Ishikawa (cell line): Measurements from ENCODE around the gene MPV17L.

Experiments used
- CEBPB ChIP-seq: IDR thresholded peaks from 2 replicates; pipeline ENCODE4 v1.6.1; 2012
- CREB1 ChIP-seq: IDR thresholded peaks from 2 replicates; pipeline ENCODE4 v1.6.1; 2012; ENCODE audit warnings: low read depth
- EGR1 ChIP-seq: IDR thresholded peaks from 2 replicates; pipeline ENCODE4 v1.6.1; 2012
- EP300 ChIP-seq: IDR thresholded peaks from 2 replicates; pipeline ENCODE4 v1.6.1; 2012; ENCODE audit warnings: borderline replicate concordance
- FOXM1 ChIP-seq: IDR thresholded peaks from 2 replicates; pipeline ENCODE4 v1.6.1; 2012; ENCODE audit warnings: low read depth, borderline replicate concordance
- NFIC ChIP-seq: IDR thresholded peaks from 2 replicates; pipeline ENCODE4 v1.6.1; 2012
- RAD21 ChIP-seq: IDR thresholded peaks from 2 replicates; pipeline ENCODE4 v1.6.1; 2012; ENCODE audit warnings: low read depth
- REST ChIP-seq: IDR thresholded peaks from 2 replicates; pipeline ENCODE4 v1.6.1; 2012; ENCODE audit warnings: low read depth, mild to moderate bottlenecking
- TAF1 ChIP-seq: IDR thresholded peaks from 2 replicates; pipeline ENCODE4 v1.6.1; 2012; ENCODE audit warnings: low read depth, mild to moderate bottlenecking
- TCF12 ChIP-seq: IDR thresholded peaks from 2 replicates; pipeline ENCODE4 v1.6.1; 2012; ENCODE audit warnings: low read depth
- TEAD4 ChIP-seq: IDR thresholded peaks from 2 replicates; pipeline ENCODE4 v1.6.1; 2012
- YY1 ChIP-seq: IDR thresholded peaks from 2 replicates; pipeline ENCODE4 v1.6.1; 2012; ENCODE audit warnings: low read depth
- ZBTB7A ChIP-seq: IDR thresholded peaks from 2 replicates; pipeline ENCODE4 v1.6.1; 2012; ENCODE audit warnings: low read depth
- TF ChIP-seq, protein P1 (sequence below): IDR thresholded peaks from 2 replicates; pipeline ENCODE4 v1.6.1; 2012
- TF ChIP-seq, protein P2 (sequence below): IDR thresholded peaks from 2 replicates; pipeline ENCODE4 v1.6.1; 2012

Gene MPV17L

GRCh38 chr16:15445450-15445849 lies 49.9 kb downstream of the MPV17L start:
- TF ChIP-seq NFIC (no peak), CEBPB (no peak), CREB1 (no peak), EP300 (no peak), EGR1 (no peak), FOXM1 (no peak), REST (no peak), TCF12 (no peak), TAF1 (no peak), TEAD4 (no peak), RAD21 (no peak), ZBTB7A (no peak), YY1 (no peak)
- TF ChIP-seq, protein P1, sequence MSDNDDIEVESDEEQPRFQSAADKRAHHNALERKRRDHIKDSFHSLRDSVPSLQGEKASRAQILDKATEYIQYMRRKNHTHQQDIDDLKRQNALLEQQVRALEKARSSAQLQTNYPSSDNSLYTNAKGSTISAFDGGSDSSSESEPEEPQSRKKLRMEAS = no peak
- TF ChIP-seq, protein P2, sequence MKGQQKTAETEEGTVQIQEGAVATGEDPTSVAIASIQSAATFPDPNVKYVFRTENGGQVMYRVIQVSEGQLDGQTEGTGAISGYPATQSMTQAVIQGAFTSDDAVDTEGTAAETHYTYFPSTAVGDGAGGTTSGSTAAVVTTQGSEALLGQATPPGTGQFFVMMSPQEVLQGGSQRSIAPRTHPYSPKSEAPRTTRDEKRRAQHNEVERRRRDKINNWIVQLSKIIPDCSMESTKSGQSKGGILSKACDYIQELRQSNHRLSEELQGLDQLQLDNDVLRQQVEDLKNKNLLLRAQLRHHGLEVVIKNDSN = no peak

DNA sequence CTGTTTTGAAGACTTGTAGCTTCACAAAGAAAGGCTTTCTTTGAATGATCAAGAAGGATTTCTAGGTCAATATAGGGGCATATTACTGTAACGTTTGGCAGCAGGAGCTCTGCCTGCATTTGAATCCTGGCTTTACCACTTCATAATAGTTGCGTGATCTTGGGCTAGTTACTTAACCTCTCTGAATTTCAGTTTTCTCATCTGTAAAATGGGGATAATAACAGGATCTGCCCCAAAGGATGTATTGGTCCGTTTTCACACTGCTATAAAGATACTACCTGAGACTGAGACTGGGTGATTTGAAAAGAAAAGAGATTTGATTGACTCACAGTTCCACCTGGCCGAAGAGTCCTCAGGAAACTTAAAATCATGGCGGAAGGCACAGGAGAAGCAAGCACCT lies 51.3 kb downstream of the MPV17L start:
- TF ChIP-seq NFIC (no peak), ZBTB7A (no peak), CEBPB (no peak), TAF1 (no peak), FOXM1 (no peak), CREB1 (no peak), TCF12 (no peak), RAD21 (no peak), YY1 (no peak), REST (no peak), TEAD4 (no peak), EGR1 (no peak)
- TF ChIP-seq, protein P1 = no peak
- TF ChIP-seq, protein P2 = no peak

GRCh38 chr16:15450624-15451023 lies 55.1 kb downstream of the MPV17L start:
- TF ChIP-seq YY1 = no peak
- TF ChIP-seq, protein P1 = no peak
- no peak for TF ChIP-seq TAF1
- no peak for TF ChIP-seq CEBPB
- no peak for TF ChIP-seq RAD21
- TF ChIP-seq TEAD4 = no peak
- TF ChIP-seq EGR1 = no peak
- no peak for TF ChIP-seq REST

- TF ChIP-seq RAD21 = no peak
- TF ChIP-seq ZBTB7A = no peak
- no peak for TF ChIP-seq NFIC
- no peak for TF ChIP-seq CEBPB
- TF ChIP-seq, protein P1 = no peak
- TF ChIP-seq REST = no peak
- TF ChIP-seq YY1 = no peak
- no peak for TF ChIP-seq CREB1
- no peak for TF ChIP-seq FOXM1
- no peak for TF ChIP-seq EGR1
- TF ChIP-seq TCF12 = no peak
- no peak for TF ChIP-seq TAF1
These were observed 55.7 kb downstream of the MPV17L start for GRCh38 chr16:15451098-15451731.
